ENCODE results near the gene CLDND1. TPM values are rescaled to one million over a fixed set of nuclear protein-coding genes. Genes with fewer than 3 reads are reported as not detected.
"Not testable (repeated sequence)": the region's sequence is repeated elsewhere in the genome, so short reads cannot be mapped to it uniquely, and the experiment has no call there.

The CLDND1 gene
- total RNA-seq, 1 donor from 2014 or later = 158 TPM

DNA sequence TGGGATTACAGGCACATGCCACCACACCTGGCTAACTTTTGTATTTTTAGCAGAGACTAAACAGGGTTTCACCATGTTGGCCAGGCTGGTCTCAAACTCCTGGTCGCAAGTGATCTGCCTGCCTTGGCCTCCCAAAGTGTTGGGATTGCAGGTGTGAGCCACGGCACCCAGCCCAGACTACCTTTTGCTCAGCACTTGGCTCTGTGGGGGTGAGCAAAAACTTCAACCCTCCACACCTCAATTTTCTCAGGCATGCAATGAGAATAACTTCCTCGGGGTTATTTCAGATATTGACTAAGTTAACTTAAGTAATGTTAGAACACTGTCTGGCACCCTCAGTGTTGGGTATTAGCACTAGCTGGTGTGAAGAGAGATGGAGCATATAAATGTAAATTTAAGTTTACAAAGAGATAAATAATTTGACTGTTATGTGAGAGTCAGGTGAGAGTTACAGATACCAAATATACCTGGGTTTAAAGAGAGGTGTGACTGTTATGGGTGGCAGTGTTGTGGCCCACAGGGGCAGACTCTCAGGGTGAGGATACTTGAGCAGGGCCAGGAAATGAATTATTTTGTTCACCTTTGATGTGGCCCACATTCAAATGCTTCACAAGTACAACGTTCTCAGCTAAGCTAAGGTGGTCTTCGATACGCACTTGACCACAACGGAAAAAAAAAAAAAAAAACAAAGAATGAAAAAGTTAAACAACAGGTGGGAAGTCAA lies 41.7 kb upstream of the CLDND1 start:
- no peaks in the 10 kb centered on the region for H3K36me3 ChIP-seq
- TF ChIP-seq POLR2AphosphoS5 (IDR thresholded peaks at IDR 0.05; ENCODE audit: insufficient read depth in 1 of 2, low read depth in 1 of 2) (no peak), POLR2A (IDR thresholded peaks at IDR 0.05) (no peak)
- TF ChIP-seq, protein P1, sequence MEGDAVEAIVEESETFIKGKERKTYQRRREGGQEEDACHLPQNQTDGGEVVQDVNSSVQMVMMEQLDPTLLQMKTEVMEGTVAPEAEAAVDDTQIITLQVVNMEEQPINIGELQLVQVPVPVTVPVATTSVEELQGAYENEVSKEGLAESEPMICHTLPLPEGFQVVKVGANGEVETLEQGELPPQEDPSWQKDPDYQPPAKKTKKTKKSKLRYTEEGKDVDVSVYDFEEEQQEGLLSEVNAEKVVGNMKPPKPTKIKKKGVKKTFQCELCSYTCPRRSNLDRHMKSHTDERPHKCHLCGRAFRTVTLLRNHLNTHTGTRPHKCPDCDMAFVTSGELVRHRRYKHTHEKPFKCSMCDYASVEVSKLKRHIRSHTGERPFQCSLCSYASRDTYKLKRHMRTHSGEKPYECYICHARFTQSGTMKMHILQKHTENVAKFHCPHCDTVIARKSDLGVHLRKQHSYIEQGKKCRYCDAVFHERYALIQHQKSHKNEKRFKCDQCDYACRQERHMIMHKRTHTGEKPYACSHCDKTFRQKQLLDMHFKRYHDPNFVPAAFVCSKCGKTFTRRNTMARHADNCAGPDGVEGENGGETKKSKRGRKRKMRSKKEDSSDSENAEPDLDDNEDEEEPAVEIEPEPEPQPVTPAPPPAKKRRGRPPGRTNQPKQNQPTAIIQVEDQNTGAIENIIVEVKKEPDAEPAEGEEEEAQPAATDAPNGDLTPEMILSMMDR (IDR thresholded peaks at IDR 0.05) = no peak
- H3K4me1 ChIP-seq = no peaks in the 10 kb centered on the region
- no peak overlapping the region for H3K27ac ChIP-seq
- H3K4me3 ChIP-seq = no peak overlapping the region
- H3K9me3 ChIP-seq = no peaks in the 10 kb centered on the region
- no peak for DNase-seq (ENCODE audit: extremely low spot score in 2 of 2)
- intact Hi-C loops (cut with DNase I) = no loop called here
- no peaks in the 10 kb centered on the region for H3K27me3 ChIP-seq

DNA sequence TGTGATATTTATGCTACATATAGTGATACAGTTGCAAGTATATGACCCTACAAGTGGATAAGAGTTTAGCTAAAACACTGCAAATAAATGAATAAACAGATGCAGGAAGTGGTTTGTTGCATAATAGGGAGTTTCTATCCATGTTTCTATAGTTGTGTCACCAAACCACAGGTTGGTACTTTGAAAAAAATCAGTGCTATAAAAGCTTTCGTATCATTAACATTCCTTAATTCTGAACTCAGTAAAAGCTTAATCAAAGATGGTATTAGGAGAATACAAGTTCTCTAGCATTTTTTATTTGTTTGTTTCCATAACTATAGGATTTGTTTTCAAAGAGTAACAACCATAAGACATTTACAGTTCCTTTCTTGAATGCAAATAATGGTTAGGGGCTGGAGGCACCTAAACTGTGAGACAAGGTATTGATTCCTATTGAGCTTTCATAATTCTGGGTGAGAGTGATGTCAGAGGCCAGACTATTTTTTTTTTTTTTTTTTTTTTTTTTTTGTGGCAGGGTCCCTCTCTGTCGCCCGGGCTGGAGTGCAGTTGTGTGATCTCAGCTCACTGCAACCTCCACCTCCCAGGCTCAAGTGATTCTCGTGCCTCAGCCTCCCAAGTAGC lies 41.1 kb upstream of the CLDND1 start:
- H3K4me1 ChIP-seq = no peaks in the 10 kb centered on the region
- no peak for DNase-seq (ENCODE audit: extremely low spot score in 2 of 2)
- intact Hi-C loops (cut with DNase I) = no loop called here
- no peaks in the 10 kb centered on the region for H3K9me3 ChIP-seq
- no peaks in the 10 kb centered on the region for H3K36me3 ChIP-seq
- TF ChIP-seq, protein P1 (IDR thresholded peaks at IDR 0.05) = no peak
- TF ChIP-seq POLR2AphosphoS5 (IDR thresholded peaks at IDR 0.05; ENCODE audit: insufficient read depth in 1 of 2, low read depth in 1 of 2) = no peak
- no peak for TF ChIP-seq POLR2A (IDR thresholded peaks at IDR 0.05)
- H3K27ac ChIP-seq = no peak overlapping the region
- H3K27me3 ChIP-seq = no peaks in the 10 kb centered on the region
- H3K4me3 ChIP-seq = no peak overlapping the region

DNA sequence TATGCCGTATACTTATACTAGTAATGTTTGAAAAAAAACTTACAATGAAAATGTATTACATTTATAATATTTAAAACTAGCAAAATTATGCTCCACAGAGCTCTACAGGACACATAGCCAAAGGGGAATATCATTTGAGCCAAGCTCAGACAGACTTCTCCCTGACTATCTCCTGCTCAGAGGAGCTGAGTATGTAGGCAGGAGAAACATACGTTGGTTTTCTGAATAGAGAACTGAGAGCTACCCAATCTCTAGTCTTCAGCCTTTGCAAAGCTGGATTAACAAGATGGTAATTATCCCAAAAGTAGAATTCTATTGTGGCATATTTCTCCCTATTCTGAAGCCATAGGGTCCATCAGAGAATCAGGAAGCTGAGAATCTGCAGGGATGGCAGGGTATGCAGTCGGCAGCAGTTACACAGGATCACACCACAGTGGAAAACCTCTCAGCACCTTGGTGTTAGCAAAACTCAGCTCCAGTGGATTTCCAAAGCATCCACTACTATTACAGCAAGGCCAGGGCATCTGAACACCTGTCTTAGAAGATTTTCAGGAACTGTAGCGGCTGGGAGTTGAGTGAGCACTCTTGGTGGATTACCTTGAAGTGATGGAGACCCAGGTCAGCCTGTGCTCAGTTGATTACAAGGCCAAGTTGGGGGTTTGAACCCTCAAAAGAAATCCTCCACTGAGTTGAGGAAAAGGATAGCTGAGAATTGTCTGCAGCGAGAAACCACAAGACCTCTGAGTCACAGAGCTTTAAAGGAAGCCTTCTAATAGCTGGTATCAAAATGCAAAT lies 39.2 kb upstream of the CLDND1 start:
- Histone ChIP-seq H3K27ac (no peak overlapping the region), H3K27me3 (no peaks in the 10 kb centered on the region), H3K4me1 (no peaks in the 10 kb centered on the region), H3K36me3 (no peaks in the 10 kb centered on the region), H3K9me3 (no peaks in the 10 kb centered on the region), H3K4me3 (no peak overlapping the region)
- TF ChIP-seq, protein P1 (IDR thresholded peaks at IDR 0.05) = no peak
- no peak for TF ChIP-seq POLR2A (IDR thresholded peaks at IDR 0.05)
- no peak for TF ChIP-seq POLR2AphosphoS5 (IDR thresholded peaks at IDR 0.05; ENCODE audit: insufficient read depth in 1 of 2, low read depth in 1 of 2)
- intact Hi-C loops (cut with DNase I) = no loop called here
- no peak for DNase-seq (ENCODE audit: extremely low spot score in 2 of 2)

DNA sequence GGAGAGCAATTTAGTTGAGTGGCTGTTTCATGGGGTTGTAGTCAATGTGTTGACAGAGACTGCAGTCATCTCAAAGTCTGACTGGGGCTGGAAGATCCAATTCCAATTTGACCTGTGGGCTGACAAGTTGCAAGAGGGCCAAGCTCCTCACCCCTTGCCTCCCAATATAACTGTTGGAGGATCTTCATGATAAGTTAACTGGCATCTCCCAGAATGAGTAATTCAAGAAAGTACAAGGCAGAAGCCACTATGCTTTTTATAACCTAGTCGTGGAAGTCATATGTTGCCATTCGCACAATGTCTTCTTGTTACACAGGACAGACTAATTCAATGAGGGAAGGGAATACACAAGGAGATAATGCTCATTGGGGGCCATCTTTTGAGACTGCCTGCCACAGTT lies 38.2 kb upstream of the CLDND1 start:
- no peaks in the 10 kb centered on the region for H3K9me3 ChIP-seq
- H3K4me3 ChIP-seq = no peak overlapping the region
- DNase-seq (ENCODE audit: extremely low spot score in 2 of 2) = no peak
- H3K27me3 ChIP-seq = no peaks in the 10 kb centered on the region
- TF ChIP-seq, protein P1 (IDR thresholded peaks at IDR 0.05) = no peak
- TF ChIP-seq POLR2AphosphoS5 (IDR thresholded peaks at IDR 0.05; ENCODE audit: insufficient read depth in 1 of 2, low read depth in 1 of 2) = no peak
- no peak for TF ChIP-seq POLR2A (IDR thresholded peaks at IDR 0.05)
- H3K4me1 ChIP-seq = no peaks in the 10 kb centered on the region
- no peaks in the 10 kb centered on the region for H3K36me3 ChIP-seq
- H3K27ac ChIP-seq = no peak overlapping the region
- intact Hi-C loops (cut with DNase I) = no loop called here

DNA sequence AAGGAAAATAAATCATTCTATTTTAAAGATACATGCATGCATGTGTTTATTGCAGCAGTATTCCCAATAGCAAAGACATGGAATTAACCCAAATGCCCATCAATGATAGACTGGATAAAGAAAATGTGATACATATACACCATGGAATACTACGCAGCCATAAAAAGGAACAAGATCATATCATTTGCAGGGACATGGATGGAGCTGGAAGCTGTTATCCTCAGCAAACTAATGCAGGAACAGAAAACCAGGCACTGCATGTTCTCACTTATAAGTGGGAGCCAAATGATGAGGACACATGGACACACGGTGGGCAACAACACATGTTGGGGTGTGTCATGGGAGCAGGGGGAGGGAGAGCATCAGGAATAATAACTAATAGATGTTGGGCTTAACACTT lies 37.1 kb upstream of the CLDND1 start:
- H3K4me3 ChIP-seq; H3K9me3 ChIP-seq; H3K27me3 ChIP-seq; H3K36me3 ChIP-seq; intact Hi-C loops (cut with DNase I); H3K27ac ChIP-seq; H3K4me1 ChIP-seq; DNase-seq (ENCODE audit: extremely low spot score in 2 of 2): not testable (repeated sequence)
